ENCODE data around the gene POU5F2.

The POU5F2 gene

GRCh38 chr5:93691997-93692396, 49.4 kb downstream of the POU5F2 start:
- H2BK120ac ChIP-seq (ENCODE audit: low read depth, low read length) = no peak overlapping the region
- H2AFZ ChIP-seq (ENCODE audit: low read length) = no peak overlapping the region
- H2BK5ac ChIP-seq (ENCODE audit: low read length) = no peak overlapping the region
- no peak overlapping the region for H3K4ac ChIP-seq (ENCODE audit: low read length)
- H3K79me1 ChIP-seq (ENCODE audit: low read depth, low read length) = no peaks in the 10 kb centered on the region
- H3K36me3 ChIP-seq (replicated peaks in 1 of 2; ENCODE audit: control insufficient read depth in 2 of 2, insufficient read depth in 2 of 2, low read length in 2 of 2) = no peaks in the 10 kb centered on the region
- H3K27me3 ChIP-seq (ENCODE audit: control insufficient read depth in 3 of 3, insufficient read depth in 3 of 3, low read depth in 1 of 3, low read length in 3 of 3) = no peaks in the 10 kb centered on the region
- H3K14ac ChIP-seq (ENCODE audit: low read length) = no peak overlapping the region
- H3K18ac ChIP-seq (ENCODE audit: low read length) = no peak overlapping the region
- no peak overlapping the region for H4K8ac ChIP-seq (ENCODE audit: low read depth, low read length)
- H3K9ac ChIP-seq (ENCODE audit: low read depth, low read length, poor library complexity) = no peak overlapping the region
- H3K4me2 ChIP-seq (ENCODE audit: insufficient read depth, low read length, poor library complexity, severe bottlenecking) = no peak overlapping the region
- no CpG with 5 or more reads among the region's 4 CpGs for WGBS, 2 donors (ENCODE audit: extremely low coverage in 2 of 2, insufficient read length in 2 of 2, insufficient replicate concordance in 1 of 2)
- H2BK12ac ChIP-seq (ENCODE audit: low read length) = no peak overlapping the region
- DNase-seq (ENCODE audit: low spot score) = no peak
- H3K4me1 ChIP-seq (ENCODE audit: control insufficient read depth in 2 of 2, insufficient read depth in 1 of 2, low read depth in 1 of 2, low read length in 2 of 2) = no peaks in the 10 kb centered on the region
- H3K9me3 ChIP-seq (replicated peaks in 1 of 2; ENCODE audit: control insufficient read depth in 2 of 2, insufficient read depth in 1 of 2, low read depth in 1 of 2, low read length in 2 of 2) = no peaks in the 10 kb centered on the region
- no peak overlapping the region for H3K23ac ChIP-seq (ENCODE audit: low read depth, low read length, poor library complexity)
- no peak overlapping the region for H3K27ac ChIP-seq (replicated peaks; ENCODE audit: low read length)
- H2BK15ac ChIP-seq (ENCODE audit: low read length) = no peak overlapping the region
- H4K91ac ChIP-seq (ENCODE audit: low read depth, low read length, poor library complexity) = no peak overlapping the region
- no peak overlapping the region for H2AK5ac ChIP-seq (ENCODE audit: low read depth, low read length)
- H3K4me3 ChIP-seq (ENCODE audit: low read length in 2 of 2) = no peak overlapping the region
